K562 (cell line): ENCODE results near the gene CTIF. TPM values are rescaled to one million over a fixed set of nuclear protein-coding genes. Genes with fewer than 3 reads are reported as not detected.

Experiments used
- ATAC-seq: fragments of 200-7000 bp; cut with Tn5 transposase; 3 replicates; pipeline ENCODE4 v1.9.1; 2020; ENCODE audit warnings: moderate library complexity
- BruUV-seq: library from RNA; stranded (reverse); fragments of 400-500 nt; replicated peaks from 2 replicates; lab custom pipeline; 2021; lab: Mats Ljungman, UMichigan
- CTCF ChIA-PET: fragments of 300-600 bp; formaldehyde crosslinking; extraction: SDS; loops from one replicate; lab custom pipeline; 2021; ENCODE audit warnings: low intra/inter-chr PET ratio; lab: Yijun Ruan, JAX
- POLR2A ChIA-PET: fragments of 300-600, 350-650 bp; sonication (Branson Sonifier 250); formaldehyde crosslinking; extraction: SDS; loops from one replicate; lab custom pipeline; 2021; ENCODE audit warnings: antibody characterized with exemption, inconsistent platforms; lab: Yijun Ruan, JAX
- DNase-seq, 4 experiments: peaks; one replicate each; pipeline versions ENCODE4 v3.0.0 to v3.0.0-alpha.2; 2011 to 2018; ENCODE audit warnings: low spot score in 3 of 4, mixed read lengths in 3 of 4; ENCODE audit errors: extremely low read depth in 1 of 4
- FAIRE-seq: peaks from 2 replicates; lab custom pipeline; 2011; peaks lifted over from hg19 to GRCh38; lab: Jason Lieb, UNC
- H2AFZ ChIP-seq: 2 replicates; pipeline ENCODE4 v1.6.0; 2011; ENCODE audit warnings: low read depth, low read length, control low read depth, inconsistent platforms
- H3K27ac ChIP-seq: fragments of 200-600 bp; 3 replicates; pipeline ENCODE4 v1.8.0; 2011; ENCODE audit warnings: low read depth, mild to moderate bottlenecking, control low read depth, inconsistent platforms, low read length, moderate library complexity, mixed read lengths; ENCODE audit errors: extremely low read depth
- H3K27me3 ChIP-seq, 2 experiments: fragments of 300-600 bp in 1 of 2; 2 replicates in 1 of 2; 3 replicates in 1 of 2; pipeline versions ENCODE4 v1.6.0 to v1.8.0; 2011; ENCODE audit warnings: inconsistent platforms in 2 of 2, low read length in 2 of 2, mild to moderate bottlenecking in 1 of 2, mixed read lengths in 1 of 2, moderate library complexity in 1 of 2; ENCODE audit not compliant: control insufficient read depth in 2 of 2, insufficient read depth in 2 of 2
- H3K36me3 ChIP-seq: fragments of 300-600 bp; 3 replicates; pipeline ENCODE4 v1.8.0; 2011; ENCODE audit warnings: mild to moderate bottlenecking, low read length, inconsistent platforms; ENCODE audit not compliant: control insufficient read depth, insufficient read depth
- H3K4me1 ChIP-seq, 2 experiments: fragments of 200-600 bp in 1 of 2; replicated peaks in 1 of 2; 2 replicates in 1 of 2; 3 replicates in 1 of 2; pipeline versions ENCODE4 v1.5.1 to v1.8.0; 2011; ENCODE audit warnings: inconsistent platforms in 2 of 2, low read length in 2 of 2, mild to moderate bottlenecking in 1 of 2, mixed read lengths in 1 of 2, moderate library complexity in 1 of 2; ENCODE audit not compliant: control insufficient read depth in 2 of 2, insufficient read depth in 2 of 2
- H3K4me2 ChIP-seq: 2 replicates; pipeline ENCODE4 v1.6.1; 2011; ENCODE audit warnings: low read length, control low read depth, inconsistent platforms, mixed read lengths; ENCODE audit not compliant: insufficient read depth
- H3K4me3 ChIP-seq: fragments of 200-600 bp; sonication (generic), shearing (Covaris generic); 2 replicates; pipeline ENCODE4 v1.5.1; 2016; ENCODE audit warnings: control low read depth, inconsistent platforms
- H3K79me2 ChIP-seq: fragments of 200-600 bp; 3 replicates; pipeline ENCODE4 v1.8.0; 2011; ENCODE audit warnings: low read length, inconsistent platforms; ENCODE audit not compliant: control insufficient read depth, insufficient read depth
- H3K9ac ChIP-seq, 2 experiments: 2 replicates each; pipeline versions ENCODE4 v1.6.0 to v1.6.1; 2011; ENCODE audit warnings: low read depth in 2 of 2, low read length in 2 of 2, control low read depth in 1 of 2, inconsistent platforms in 1 of 2, mild to moderate bottlenecking in 1 of 2, mixed read lengths in 1 of 2; ENCODE audit not compliant: insufficient read depth in 1 of 2
- H3K9me1 ChIP-seq: one replicate; pipeline ENCODE4 v1.6.0; 2011; ENCODE audit warnings: inconsistent platforms, mild to moderate bottlenecking, low read length, moderate library complexity; ENCODE audit not compliant: control insufficient read depth, insufficient read depth
- H3K9me3 ChIP-seq: replicated peaks from 2 replicates; pipeline ENCODE4 v1.5.1; 2011; ENCODE audit warnings: low read depth, low read length, inconsistent platforms; ENCODE audit not compliant: control insufficient read depth, insufficient read depth
- H4K20me1 ChIP-seq: replicated peaks from 2 replicates; pipeline ENCODE4 v1.6.1; 2011; ENCODE audit warnings: low read length, inconsistent platforms, mixed read lengths; ENCODE audit not compliant: control insufficient read depth, insufficient read depth
- CBFA2T2 ChIP-seq: fragments of 450-650 bp; conservative IDR thresholded peaks from 2 replicates; pipeline ENCODE4 v1.6.1; 2017; ENCODE audit warnings: mild to moderate bottlenecking
- CEBPB ChIP-seq: fragments of 450-650 bp; IDR thresholded peaks from 2 replicates; pipeline ENCODE4 v1.6.1; 2016; ENCODE audit warnings: missing genetic modification characterization, missing compliant biosample characterization
- FOXO4 ChIP-seq: fragments of 450-650 bp; formaldehyde crosslinking; IDR thresholded peaks from 2 replicates; pipeline ENCODE4 v1.4.0; 2020; ENCODE audit warnings: mild to moderate bottlenecking, moderate library complexity
- LEF1 ChIP-seq: fragments of 450-650 bp; IDR thresholded peaks from 2 replicates; pipeline ENCODE4 v1.6.1; 2016; ENCODE audit warnings: mild to moderate bottlenecking
- MGA ChIP-seq: fragments of 450-650 bp; IDR thresholded peaks from 2 replicates; pipeline ENCODE4 v1.6.1; 2016; ENCODE audit warnings: mild to moderate bottlenecking, moderate library complexity
- POLR2H ChIP-seq: IDR thresholded peaks from 2 replicates; pipeline ENCODE4 v1.6.1; 2016; ENCODE audit warnings: missing genetic modification characterization, low read depth, mild to moderate bottlenecking, control low read depth, missing compliant biosample characterization, moderate library complexity
- SMARCB1 ChIP-seq: IDR thresholded peaks from 2 replicates; pipeline ENCODE4 v1.6.1; 2011; ENCODE audit warnings: improper control_type of control experiment, low read depth; ENCODE audit not compliant: insufficient read length
- TEAD1 ChIP-seq, 2 experiments: fragments of 450-650 bp in 1 of 2; sonication (generic) in 1 of 2; formaldehyde crosslinking; IDR thresholded peaks; 2 replicates each; pipeline versions ENCODE4 v1.4.0 to v1.8.0; 2020 to 2022; ENCODE audit warnings: mild to moderate bottlenecking in 2 of 2, missing genetic modification reagents in 1 of 2
- ZBED1 ChIP-seq: IDR thresholded peaks from 2 replicates; pipeline ENCODE4 v1.6.1; 2014
- ZNF143 ChIP-seq: sonication (generic); formaldehyde crosslinking; IDR thresholded peaks from 2 replicates; pipeline ENCODE4 v1.9.0; 2022; ENCODE audit warnings: mild to moderate bottlenecking, missing genetic modification reagents
- ZNF41 ChIP-seq: fragments of 250-450 bp; sonication (Bioruptor Pico); conservative IDR thresholded peaks from 2 replicates; pipeline ENCODE4 v1.4.0; 2020; ENCODE audit warnings: mild to moderate bottlenecking
- ZNF589 ChIP-seq: fragments of 200-800 bp; sonication (Bioruptor generic); IDR thresholded peaks from 2 replicates; pipeline ENCODE4 v1.6.1; 2016; ENCODE audit warnings: low read depth, missing genetic modification characterization, missing compliant biosample characterization
- WGBS: fragments of 100-300 bp; shearing (Covaris generic); methylation state at CpG from one replicate; pipeline ENCODE4 v1.1.6; 2016; ENCODE audit warnings: low coverage, mixed read lengths; ENCODE audit not compliant: insufficient coverage; ENCODE audit errors: missing lambda C conversion rate; 5-methylcytosine and 5-hydroxymethylcytosine counted together
- in situ Hi-C: fragments of 300-500 bp; cut with MboI; formaldehyde crosslinking; loops from 4 replicates; pipeline ENCODE4 v1.15.0; 2018; ENCODE audit warnings: inconsistent platforms, mixed read lengths
- intact Hi-C: fragments of 100-400 bp; cut with micrococcal nuclease; formaldehyde crosslinking; loops from 2 replicates; pipeline ENCODE4 v1.14.2; 2022
- polyA plus RNA-seq, 8 experiments: library from polyadenylated mRNA; depleted of rRNA in 4 of 8; stranded (reverse) in 5 of 8; unstranded in 3 of 8; fragments of >200 nt; fragmentation: Nextera tagmentation in 2 of 8; fragmentation: Illumina TruSeq in 1 of 8; extraction: Ambion mirVana in 2 of 8; extraction: Trizol in 1 of 8; gene quantifications; 2 replicates each; pipeline versions ENCODE4 v1.2.1 to v1.2.3, GENCODE V29; 2011 to 2014; ENCODE audit warnings: inconsistent platforms in 1 of 8, missing spikeins in 1 of 8
- total RNA-seq, 7 experiments: library from RNA; depleted of rRNA in 6 of 7; stranded (reverse); fragments of >200 nt in 6 of 7; fragmentation: Illumina TruSeq in 2 of 7; extraction: Trizol in 2 of 7; gene quantifications; 2 replicates each; pipeline versions ENCODE4 v1.2.1 to v1.2.3, GENCODE V29; 2011 to 2021; ENCODE audit warnings: low replicate concordance in 1 of 7

The CTIF gene
- total and polyA plus RNA-seq, 9 of the 15 experiments (the other 6 are each of a cell fraction or from before 2014, with no cell fraction given), result 0.17 to 11.5 (median 2.2) TPM

GRCh38 chr18:48580066-48580465 is 41.2 kb downstream of the CTIF start:
- Histone ChIP-seq H3K27ac (no peak overlapping the region), H3K9ac (no peak overlapping the region), H3K27me3 (no peaks in the 10 kb centered on the region), H3K9me1 (no peaks in the 10 kb centered on the region), H4K20me1 (peaks cover 18% of the 10 kb centered on the region; the same call in 1 of the 2 replicates), H3K9me3 (no peaks in the 10 kb centered on the region), H3K4me3 (no peak overlapping the region), H3K36me3 (no peaks in the 10 kb centered on the region), H3K79me2 (no peaks in the 10 kb centered on the region), H3K4me1 (peaks cover 0 to 2% of the 10 kb centered on the region in 2 experiments; a peak in 1 of 5 replicates), H2AFZ (no peak overlapping the region), H3K4me2 (no peak overlapping the region)
- WGBS, result 68% methylated on average over 6 of the region's 7 CpGs
- ChIA-PET CTCF (no interaction called here), POLR2A (no interaction called here)
- TF ChIP-seq CEBPB (tag) (no peak), MGA (no peak), ZBED1 (no peak), SMARCB1 (no peak), ZNF589 (no peak), ZNF143 (CRISPR knock-in tag) (no peak), LEF1 (no peak), TEAD1 (CRISPR knock-in tag; IDR thresholded peaks at IDR 0.05) (no peak), ZNF41 (CRISPR knock-in tag) (no peak), CBFA2T2 (no peak), POLR2H (tag) (no peak), FOXO4 (no peak)
- in situ Hi-C loops (no loop called here), intact Hi-C loops (no loop called here)
- ATAC-seq (no peak), DNase-seq (no peak), FAIRE-seq (no peak)
- no TSS peak for BruUV-seq
